Activated naive CD4-positive, alpha-beta T cell treated with Interleukin-2 at 50 U/mL for 16 hours (primary cell): ENCODE data around the gene MSL3B.

ENCODE experiments used
- DNase-seq: peaks from one replicate; pipeline ENCODE4 v3.0.0-alpha.2; 2020

Gene MSL3B

GRCh38 chr2:233832414-233832813 is 35.8 kb downstream of the MSL3B start:
- no peak for DNase-seq

DNA sequence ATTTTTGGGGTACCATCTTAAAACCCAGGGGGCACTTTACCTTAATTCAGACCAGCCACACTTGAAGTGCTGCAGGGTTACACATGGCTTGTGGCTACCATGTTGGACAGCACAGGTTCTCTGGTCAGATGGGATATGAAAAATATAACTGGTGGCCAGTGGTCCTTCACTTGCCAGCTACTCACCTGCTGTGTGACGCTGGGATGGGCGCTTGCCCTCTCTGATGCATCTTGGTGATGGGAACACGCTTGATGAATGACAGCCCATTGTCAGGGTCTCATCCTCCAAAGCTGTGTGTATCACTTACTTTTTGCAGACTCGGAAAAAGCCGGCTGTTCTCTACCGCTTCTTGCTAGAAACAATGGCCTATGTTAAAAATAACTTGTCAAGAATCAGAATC is 36.3 kb downstream of the MSL3B start:
- DNase-seq = no peak

GRCh38 chr2:233831011-233831721 is 37.0 kb downstream of the MSL3B start:
- no peak for DNase-seq

- no peak for DNase-seq
Observed at GRCh38 chr2:233830111-233830802, 37.9 kb downstream of the MSL3B start.

DNA sequence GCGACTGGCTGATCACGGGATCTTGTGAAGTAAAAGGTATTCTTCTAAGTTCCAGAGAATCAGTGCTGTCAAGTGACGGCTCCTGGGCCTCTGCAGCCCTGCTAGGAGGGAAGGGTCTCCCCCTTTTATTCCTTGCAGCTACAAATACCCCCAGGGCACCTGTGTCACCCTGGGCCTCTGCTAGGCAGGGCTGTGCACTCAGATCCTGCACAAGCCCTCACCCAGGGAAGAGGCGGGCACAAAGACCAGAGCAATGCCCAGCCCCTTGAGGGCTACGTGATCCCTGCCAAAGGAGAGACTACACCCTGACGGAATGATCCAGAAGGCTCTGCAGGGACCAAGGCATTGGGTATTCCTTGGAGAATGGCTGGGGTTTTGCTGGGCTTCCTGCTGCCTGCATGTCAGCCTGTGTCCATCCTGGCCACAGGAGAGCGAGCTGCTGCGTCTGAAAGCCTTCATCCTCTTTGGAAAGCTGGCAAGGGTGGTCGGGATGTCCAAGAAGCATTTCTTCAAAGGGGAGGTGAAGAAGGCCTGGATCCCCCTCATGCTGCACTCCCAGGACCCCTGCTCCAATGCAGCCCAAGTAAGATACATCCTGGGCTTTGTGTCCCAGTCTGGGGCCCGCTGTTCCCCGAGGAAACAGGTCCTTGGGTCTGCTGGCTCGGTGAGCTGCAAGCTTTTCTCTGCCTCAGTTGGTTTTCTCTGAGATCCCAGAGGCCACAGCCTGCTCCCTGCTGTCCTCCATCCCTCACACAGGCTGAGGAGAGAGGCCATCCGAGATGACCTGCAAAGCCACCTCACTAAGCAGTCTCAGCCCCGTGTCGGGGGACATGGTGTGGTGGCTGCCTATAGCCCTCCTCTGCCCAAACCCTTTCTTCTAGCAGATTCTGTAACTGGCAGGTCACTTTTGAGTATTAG is 38.7 kb downstream of the MSL3B start:
- no peak for DNase-seq

GRCh38 chr2:233828546-233829192 is 39.5 kb downstream of the MSL3B start:
- no peak for DNase-seq

DNA sequence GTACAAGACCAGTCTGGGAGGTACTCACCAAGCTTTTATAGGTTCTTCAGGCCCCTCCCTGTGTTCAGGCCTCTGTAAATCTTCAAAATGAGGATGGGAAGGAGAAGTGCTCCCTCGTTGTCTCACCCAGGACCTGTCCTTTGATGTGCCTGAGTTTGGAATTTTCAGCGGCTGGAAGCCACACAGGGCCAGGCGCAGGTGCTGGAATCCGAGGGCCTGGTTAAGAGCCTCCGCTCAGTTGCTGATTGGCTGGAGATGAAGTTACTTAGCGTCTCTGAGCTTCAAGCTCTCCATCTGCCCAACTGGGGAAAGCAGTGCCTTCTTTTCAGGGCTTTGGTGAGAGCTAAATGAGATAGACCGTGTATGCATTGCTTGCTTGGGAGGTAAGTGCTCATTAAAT is 43.8 kb downstream of the MSL3B start:
- DNase-seq = no peak

- DNase-seq = no peak
Observed at GRCh38 chr2:233823731-233824121, 44.5 kb downstream of the MSL3B start.

DNA sequence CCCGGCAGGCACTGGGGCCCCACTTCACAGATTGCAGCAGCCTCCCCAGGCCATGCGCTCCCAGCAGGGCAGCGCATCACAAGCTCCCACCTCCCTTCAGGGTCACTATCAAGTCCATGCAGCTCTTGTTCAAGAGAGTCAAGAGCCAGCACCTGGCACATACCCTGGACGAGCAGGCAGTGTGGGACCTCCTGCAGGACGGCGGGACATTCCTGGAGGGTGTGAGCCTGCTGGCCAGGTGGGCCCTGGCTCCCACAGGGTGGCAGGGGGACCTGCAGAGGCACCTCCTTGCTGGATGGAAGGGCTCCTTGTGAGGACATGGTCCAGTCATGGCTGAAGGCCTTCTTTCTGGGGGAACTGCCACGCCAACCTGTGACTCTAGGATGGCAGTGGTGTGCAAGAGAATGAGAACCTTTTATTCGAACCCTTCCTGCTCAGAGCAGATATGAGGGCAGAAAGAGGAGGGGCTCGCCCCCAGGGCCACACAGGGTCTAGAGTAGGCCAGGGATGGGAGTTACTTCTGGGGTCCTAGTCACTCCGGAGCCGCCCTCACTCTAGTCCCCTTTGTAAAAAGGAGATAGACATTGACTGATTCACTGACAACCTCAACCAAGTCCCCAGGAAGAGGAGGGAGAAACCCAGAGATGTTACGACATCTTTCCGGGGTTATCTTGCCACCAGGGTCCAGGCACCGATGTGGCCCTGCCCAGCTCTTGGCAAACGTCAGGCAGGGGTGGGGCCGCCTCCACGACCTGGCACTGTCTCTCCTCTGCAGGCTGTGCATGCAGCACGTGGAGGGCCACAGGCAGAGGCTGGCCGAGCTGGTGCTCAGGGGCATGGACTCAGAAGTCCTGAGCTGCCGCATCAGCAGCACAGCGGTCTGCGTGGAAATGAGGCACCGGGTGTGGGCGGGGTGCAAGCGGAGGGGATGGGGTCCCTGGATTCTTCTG is 45.1 kb downstream of the MSL3B start:
- no peak for DNase-seq

- DNase-seq = no peak
Observed at GRCh38 chr2:233822101-233822771, 46.0 kb downstream of the MSL3B start.

- DNase-seq = no peak
Observed at GRCh38 chr2:233821709-233822100, 46.5 kb downstream of the MSL3B start.

GRCh38 chr2:233821196-233821595 is 47.0 kb downstream of the MSL3B start:
- DNase-seq = no peak

GRCh38 chr2:233820774-233821105 is 47.4 kb downstream of the MSL3B start:
- no peak for DNase-seq

GRCh38 chr2:233819884-233820773 is 48.1 kb downstream of the MSL3B start:
- no peak for DNase-seq

DNA sequence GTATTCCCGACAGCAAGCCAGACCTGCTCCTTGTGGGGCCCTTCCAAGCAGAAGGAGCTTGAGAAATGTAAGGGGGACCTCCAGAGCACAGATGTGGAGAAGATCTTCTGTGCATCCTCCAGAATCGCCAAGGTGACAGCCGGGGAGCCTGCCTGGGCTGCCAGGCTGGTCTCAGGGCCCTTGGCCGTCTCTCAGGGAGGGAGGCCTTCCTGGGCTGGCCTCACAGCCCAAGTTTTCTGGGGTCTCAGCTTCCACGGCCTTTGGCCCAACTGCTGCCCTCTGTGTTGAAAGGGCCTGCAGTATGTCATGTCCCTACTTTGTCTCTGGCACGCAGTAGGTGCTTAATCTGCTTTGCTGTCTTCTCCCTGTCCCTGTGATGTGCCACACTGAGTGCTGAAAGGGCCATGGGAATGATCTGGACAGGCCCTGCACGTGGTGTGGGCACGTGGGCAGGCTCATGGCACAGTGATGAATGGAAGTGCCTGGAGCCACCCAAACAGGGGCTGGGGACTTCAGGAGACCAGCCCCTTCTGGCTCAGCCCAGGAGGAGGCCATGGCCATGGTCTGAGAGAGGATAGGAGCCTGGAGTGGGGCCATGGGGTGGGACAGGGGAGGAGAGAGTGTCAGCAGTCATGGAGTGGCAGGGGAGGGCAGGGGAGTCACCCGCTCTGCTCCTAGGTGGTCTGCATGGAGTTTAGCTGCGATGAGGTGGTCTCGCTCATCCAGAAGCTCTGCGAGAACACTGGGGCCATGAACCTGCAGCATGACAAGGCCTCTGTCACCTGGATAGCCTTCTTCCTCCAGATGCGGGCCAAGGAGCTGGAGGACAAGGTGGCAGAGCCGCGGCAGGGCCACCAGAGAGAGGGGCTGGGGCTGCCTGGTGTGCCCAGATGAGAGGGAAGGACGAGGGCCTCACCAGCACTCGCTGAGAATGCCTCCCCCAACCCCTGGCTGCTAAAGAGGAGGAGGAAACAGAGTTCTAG is 49.3 kb downstream of the MSL3B start:
- DNase-seq = no peak

- no peak for DNase-seq
Observed at GRCh38 chr2:233817995-233818638, 50.1 kb downstream of the MSL3B start.

DNA sequence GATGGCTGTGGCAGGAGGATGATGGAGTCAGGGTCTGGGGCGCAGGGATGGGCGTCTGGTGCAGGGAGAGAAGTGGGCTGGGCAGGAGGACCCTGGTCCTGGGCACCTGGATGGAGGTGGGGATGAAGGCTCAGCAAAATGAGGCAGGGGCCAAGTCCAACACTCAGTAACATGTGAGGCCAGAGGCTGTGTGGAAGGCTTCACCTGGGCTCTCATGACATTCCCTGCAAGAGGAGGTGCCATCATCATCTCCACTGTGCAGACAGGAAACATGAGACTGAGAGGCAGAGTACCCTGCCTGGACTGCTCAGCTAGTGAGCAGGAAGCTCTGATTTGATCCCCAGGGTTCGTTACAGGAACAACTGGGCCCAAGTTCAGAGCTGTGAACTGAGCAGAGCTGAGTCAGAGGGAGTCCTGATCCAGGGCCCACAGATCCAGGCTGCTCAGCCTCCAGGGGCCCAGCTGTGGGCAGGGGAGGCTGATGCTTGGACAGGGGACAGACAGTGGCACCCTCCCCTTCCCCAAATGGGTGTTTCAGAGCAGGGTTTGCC is 50.8 kb downstream of the MSL3B start:
- DNase-seq = no peak

DNA sequence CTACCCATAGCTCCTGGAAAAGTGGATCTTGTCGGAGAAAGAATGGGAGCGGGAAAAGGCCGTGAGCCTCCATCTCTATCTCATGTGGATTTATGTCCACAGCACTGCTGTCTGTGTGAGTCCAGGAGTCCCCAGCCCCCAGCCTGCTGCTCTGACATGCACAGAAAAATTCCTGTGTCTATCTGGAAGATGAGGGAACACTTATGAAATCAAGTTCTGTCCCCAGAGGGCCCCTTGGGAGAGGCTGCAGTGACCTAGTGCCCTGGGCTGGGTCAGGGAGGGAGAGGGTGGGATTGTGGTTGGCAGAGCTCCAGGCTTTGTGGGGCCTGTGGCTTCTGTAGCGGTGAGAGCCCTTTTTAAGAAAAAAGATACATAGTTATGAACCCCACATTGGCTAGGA is 51.4 kb downstream of the MSL3B start:
- DNase-seq = no peak
